ENCODE measurements around the gene GPATCH2L.

DNA sequence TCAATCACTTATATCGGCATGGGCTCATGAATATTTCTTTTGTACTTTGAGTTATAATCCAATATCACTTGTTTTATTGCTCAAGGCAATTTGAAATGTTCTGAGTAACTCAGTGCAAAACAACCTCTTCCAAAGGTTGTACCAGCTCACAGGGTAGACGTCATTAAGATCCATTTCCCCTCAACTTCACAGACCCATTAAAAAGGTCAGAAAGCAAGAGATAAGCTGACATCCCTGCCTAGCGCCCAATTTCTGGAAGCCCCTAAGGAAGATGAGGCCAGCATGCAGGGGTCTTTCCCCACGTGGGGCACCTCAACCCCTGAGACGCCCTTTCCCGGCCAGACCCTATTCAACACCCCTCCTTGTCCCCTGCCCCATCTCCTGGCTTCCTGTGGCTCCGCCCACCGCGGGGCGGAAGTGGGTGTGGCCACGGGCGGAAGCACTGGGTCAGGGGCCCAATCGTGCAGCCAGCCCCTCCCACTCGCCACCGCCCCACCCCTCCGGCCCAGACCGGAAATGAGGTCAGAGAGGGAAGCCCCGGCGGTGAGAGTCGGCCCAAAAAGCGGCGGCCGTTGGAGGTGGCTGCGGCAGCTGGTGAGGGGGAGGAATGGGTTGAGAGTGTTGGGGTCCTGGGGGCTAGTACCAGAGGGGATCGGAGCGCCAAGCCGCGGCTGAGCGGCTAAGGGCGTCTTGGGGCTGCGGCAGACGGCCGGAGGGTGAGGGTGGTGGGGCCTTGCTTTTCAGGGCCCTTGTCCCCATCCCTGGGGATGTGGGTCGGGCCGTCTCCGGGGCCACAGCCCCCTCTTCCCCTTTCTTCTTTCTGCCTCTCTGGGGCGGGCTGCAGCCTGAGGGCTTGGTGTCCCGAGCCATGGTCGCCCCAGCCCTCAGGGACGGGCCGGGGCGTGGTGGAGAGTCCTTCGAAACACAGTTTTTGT lies at the start of gene GPATCH2L:
- peak in 1 of 5 experiments; percentile 23 for TF ChIP-seq CTCF (IDR thresholded peaks at IDR 0.05)
- peak; percentile 89 for TF ChIP-seq POLR2A (IDR thresholded peaks at IDR 0.05)
- no peak for TF ChIP-seq EP300 (IDR thresholded peaks at IDR 0.05; ENCODE audit: low read depth)
